ENCODE measurements around the gene RALGPS1. TPM values are rescaled to one million over a fixed set of nuclear protein-coding genes. Genes with fewer than 3 reads are reported as not detected.
A peak's percentile ranks its signal among the peaks of the same experiment; 100 is the strongest.

The RALGPS1 gene, protein sequence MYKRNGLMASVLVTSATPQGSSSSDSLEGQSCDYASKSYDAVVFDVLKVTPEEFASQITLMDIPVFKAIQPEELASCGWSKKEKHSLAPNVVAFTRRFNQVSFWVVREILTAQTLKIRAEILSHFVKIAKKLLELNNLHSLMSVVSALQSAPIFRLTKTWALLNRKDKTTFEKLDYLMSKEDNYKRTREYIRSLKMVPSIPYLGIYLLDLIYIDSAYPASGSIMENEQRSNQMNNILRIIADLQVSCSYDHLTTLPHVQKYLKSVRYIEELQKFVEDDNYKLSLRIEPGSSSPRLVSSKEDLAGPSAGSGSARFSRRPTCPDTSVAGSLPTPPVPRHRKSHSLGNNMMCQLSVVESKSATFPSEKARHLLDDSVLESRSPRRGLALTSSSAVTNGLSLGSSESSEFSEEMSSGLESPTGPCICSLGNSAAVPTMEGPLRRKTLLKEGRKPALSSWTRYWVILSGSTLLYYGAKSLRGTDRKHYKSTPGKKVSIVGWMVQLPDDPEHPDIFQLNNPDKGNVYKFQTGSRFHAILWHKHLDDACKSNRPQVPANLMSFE
- total RNA-seq (2014; rRNA removed; shearing (Covaris generic)), result 6.4 and 8.8 TPM in 2 replicates

DNA sequence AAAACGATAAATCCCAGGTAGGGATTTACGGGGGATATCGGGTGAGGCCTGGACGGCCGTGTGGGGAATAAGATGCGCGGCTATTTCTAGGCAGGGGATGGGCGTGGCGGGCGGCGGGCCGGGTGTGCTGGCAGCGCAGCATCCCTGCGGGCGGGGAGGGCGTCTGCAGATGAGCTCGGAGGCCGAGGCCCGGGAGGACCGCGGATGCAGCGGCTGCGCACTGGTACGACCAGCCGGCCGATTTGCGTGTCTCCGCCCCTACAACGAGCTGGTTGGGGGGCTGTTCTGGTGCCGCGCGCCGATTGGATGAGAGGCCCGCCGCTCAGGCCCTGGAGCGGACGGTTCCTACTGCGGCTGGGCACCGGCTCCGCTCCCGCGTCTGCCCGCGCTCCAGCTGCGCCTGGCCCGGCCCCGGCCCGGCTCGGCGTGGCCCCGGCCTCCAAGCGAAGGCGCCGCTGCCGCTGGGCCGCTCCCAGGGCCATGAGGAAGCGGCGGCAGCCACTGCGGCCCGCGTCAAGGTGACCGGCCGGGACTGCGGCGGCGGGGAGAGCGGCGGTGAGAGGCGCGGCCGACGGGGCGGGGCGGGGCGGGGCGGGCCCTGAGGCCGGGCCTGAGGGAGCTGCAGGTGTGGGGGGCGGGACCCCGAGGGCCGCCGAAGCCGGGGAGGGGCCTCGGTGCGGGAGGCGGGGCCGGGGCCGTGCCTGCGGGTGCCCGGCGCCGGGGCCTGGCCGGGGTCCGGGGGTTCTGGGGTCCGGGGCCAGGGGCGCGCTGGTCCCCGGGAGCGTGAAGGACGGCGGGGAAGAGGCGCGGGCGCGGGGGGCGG lies at the start of gene RALGPS1:
TSS of gene RALGPS1 (plus strand) at position 325 of the 823 bp plus-strand sequence. CDS start 47,508 bp downstream, outside the sequence.
- H3K4me3 ChIP-seq (ENCODE audit: insufficient read depth, low read depth, low read length), result peak within 1 kb of the TSS; percentile 72
- H3K36me3 ChIP-seq (replicated peaks; ENCODE audit: control insufficient read depth, insufficient read depth, low read length), result no peaks in the 10 kb centered on the region
- DNase-seq, result peak; percentile 98
- peaks cover 17% of the 10 kb centered on the region for H3K27me3 ChIP-seq (ENCODE audit: control insufficient read depth, insufficient read depth, low read length)

DNA sequence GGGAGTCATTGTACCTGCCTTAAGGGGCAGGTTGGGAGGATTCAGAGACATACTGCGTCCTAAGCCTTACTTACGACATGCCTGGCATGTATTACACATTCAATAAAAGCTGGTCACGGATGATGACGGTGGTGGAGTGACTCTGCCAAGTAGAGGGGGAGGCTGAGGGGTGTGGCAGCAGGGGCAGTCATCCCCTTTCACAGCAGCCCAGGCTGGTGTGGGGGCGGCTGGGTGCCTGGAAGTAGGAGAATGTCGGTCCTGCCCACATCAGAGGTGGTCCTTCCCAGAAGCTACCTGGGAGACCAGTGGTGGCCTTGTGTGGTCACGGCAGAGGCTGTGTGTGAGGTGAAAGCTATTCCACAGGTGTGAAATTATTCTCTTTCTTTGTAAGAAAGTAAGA lies 45.2 kb upstream of the RALGPS1 start:
- Histone ChIP-seq H3K27me3 (ENCODE audit: control insufficient read depth, insufficient read depth, low read length) (no peaks in the 10 kb centered on the region), H3K4me3 (ENCODE audit: insufficient read depth, low read depth, low read length) (no peak overlapping the region), H3K36me3 (replicated peaks; ENCODE audit: control insufficient read depth, insufficient read depth, low read length) (peaks cover 1% of the 10 kb centered on the region)
- DNase-seq, result no peak

DNA sequence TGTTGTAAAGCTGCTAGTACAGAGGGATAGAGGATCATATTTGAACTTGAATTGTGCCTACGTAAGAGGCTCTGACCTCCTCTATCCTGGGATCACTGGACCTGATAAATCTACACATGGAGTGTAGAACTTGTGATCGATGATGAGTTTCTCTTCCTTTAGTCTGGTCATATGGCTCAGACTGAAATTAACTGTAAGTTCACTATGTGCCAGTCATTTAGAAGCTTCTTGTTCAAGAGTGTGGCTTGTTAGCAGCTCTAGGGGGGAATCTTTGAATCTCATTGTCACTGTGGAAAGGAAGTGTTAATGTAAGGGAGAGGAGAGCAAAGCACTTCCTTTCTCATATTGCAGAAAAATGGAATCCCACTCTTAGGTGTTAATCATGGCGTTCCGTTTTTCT lies 42.1 kb upstream of the RALGPS1 start:
- DNase-seq, result no peak
- no peak overlapping the region for H3K4me3 ChIP-seq (ENCODE audit: insufficient read depth, low read depth, low read length)
- H3K27me3 ChIP-seq (ENCODE audit: control insufficient read depth, insufficient read depth, low read length), result no peaks in the 10 kb centered on the region
- H3K36me3 ChIP-seq (replicated peaks; ENCODE audit: control insufficient read depth, insufficient read depth, low read length), result peaks cover 1% of the 10 kb centered on the region; the same call in 1 of the 2 replicates

DNA sequence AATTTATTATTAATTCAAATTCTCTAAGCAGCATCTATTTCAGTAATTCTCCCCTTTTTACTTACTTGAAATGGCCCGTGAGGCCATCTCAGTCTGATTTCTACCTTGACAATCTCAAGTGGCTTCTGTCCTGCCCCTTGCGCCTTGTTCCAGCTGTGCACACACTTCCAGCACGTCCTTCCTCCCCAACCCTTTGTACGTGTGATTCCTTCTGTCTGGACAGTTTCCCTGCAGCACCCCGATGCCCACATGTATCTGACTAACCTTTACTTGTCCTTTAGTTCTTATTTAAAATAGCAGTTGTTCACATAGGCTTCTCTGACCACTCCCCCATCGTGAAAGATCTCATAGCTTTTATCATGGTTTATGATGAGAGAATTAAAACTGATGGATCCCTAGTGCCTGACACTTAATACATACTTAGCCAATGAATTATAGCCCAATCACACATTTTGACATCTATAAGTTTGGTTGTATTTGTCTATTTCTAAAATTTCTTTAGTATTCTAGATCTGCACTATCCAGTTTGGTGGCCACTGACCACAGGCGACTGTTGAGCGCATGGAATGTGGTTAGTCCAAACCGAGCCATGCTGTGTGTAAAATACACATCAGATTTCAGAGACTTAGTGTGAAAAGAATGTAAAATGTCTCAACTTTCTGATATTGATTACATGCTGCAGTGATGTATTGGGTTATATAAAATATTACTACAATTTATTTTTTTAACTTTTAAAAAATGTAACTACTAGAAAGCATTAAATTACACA lies 39.9 kb upstream of the RALGPS1 start:
- Histone ChIP-seq H3K4me3 (ENCODE audit: insufficient read depth, low read depth, low read length) (no peak overlapping the region), H3K27me3 (ENCODE audit: control insufficient read depth, insufficient read depth, low read length) (no peaks in the 10 kb centered on the region), H3K36me3 (replicated peaks; ENCODE audit: control insufficient read depth, insufficient read depth, low read length) (no peaks in the 10 kb centered on the region; the same call in none of the 2 replicates)
- DNase-seq, result no peak

DNA sequence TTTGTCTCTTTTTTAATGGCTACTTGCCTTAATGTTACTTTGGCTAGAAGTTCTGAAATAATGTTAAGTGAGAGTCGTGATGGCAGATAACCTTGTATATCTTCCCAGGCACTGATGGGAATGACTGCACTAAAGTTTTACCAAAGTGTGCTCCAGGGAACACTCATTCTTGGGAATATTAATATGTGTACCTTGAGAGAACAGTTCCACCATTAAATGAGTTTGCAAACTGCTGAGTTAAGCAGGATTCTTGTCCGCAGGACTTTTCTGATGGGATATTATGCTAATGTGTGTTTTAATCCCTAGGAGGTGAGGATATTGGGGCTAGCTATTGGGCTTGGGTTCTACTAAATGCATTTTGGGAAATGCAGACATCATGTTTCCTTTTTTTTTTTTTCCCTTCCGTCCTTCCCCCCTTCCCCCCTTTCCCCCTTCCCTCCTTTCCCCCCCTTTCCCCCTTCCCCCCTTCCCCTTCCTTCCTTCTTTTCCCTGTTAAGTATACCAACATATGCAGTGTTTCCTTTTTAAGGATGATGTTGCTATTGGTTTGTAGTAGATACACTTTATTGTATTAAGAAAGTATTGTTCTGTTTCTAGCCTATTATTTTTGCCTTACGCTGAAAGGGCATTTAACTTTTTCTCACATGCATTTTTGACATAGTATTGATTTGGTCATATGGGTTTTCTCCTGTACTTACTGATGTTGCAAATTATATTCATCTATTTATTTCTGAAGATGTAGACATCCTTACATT lies 38.6 kb upstream of the RALGPS1 start:
- H3K36me3 ChIP-seq (replicated peaks; ENCODE audit: control insufficient read depth, insufficient read depth, low read length), result peaks cover 8% of the 10 kb centered on the region
- no peak for DNase-seq
- H3K27me3 ChIP-seq (ENCODE audit: control insufficient read depth, insufficient read depth, low read length), result no peaks in the 10 kb centered on the region
- H3K4me3 ChIP-seq (ENCODE audit: insufficient read depth, low read depth, low read length), result no peak overlapping the region

DNA sequence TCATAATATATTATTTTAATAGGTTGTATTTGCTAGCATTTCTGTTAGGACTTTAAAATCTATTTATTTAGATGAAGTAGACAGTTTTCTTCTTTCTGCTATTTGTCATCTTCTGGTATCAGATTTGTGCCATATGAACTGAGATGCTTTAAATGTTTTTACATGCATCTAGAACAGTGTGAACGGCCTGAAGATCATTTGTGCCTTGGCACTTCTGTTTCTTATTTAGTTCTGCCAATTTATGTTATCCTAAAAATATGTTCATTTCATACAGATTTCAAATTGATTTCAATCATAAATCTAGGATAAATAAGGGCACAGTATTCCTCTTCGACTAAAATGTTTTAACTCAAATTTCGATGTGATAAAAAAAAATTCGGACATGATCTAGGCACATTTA lies 38.1 kb upstream of the RALGPS1 start:
- H3K27me3 ChIP-seq (ENCODE audit: control insufficient read depth, insufficient read depth, low read length), result no peaks in the 10 kb centered on the region
- H3K36me3 ChIP-seq (replicated peaks; ENCODE audit: control insufficient read depth, insufficient read depth, low read length), result peaks cover 8% of the 10 kb centered on the region
- DNase-seq, result no peak
- no peak overlapping the region for H3K4me3 ChIP-seq (ENCODE audit: insufficient read depth, low read depth, low read length)

DNA sequence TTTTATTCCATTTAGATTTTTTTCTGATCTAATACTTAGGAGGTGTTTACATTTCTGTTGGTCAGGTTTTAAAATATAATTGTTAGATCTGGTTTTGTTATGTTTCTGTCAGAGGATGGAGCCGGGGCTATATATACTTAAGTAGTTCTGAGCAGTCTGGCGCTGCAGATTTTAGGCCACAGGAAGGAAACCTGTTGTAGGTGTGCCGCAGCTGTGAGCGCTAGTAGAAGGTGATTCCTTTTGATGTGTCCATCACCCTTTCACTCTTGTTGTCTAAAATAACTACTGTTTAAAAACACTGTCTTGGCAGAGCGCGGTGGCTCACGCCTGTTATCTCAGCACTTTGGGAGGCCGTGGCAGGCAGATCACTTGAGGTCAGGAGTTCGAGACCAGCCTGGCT lies 37.2 kb upstream of the RALGPS1 start:
- no peaks in the 10 kb centered on the region for H3K27me3 ChIP-seq (ENCODE audit: control insufficient read depth, insufficient read depth, low read length)
- H3K4me3 ChIP-seq (ENCODE audit: insufficient read depth, low read depth, low read length), result no peak overlapping the region
- DNase-seq, result no peak
- H3K36me3 ChIP-seq (replicated peaks; ENCODE audit: control insufficient read depth, insufficient read depth, low read length), result peaks cover 8% of the 10 kb centered on the region

DNA sequence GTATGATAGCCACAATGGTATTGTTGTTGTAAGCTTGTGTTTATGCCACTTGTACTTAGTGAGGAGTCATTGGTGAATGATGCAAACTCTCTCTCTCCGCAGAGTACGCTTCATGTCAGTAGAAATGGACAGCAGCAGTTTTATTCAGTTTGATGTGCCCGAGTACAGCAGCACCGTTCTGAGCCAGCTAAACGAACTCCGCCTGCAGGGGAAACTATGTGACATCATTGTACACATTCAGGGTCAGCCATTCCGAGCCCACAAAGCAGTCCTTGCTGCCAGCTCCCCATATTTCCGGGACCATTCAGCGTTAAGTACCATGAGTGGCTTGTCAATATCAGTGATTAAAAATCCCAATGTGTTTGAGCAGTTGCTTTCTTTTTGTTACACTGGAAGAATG lies 35.3 kb upstream of the RALGPS1 start:
- H3K36me3 ChIP-seq (replicated peaks; ENCODE audit: control insufficient read depth, insufficient read depth, low read length), result peaks cover 8% of the 10 kb centered on the region
- H3K4me3 ChIP-seq (ENCODE audit: insufficient read depth, low read depth, low read length), result no peak overlapping the region
- no peaks in the 10 kb centered on the region for H3K27me3 ChIP-seq (ENCODE audit: control insufficient read depth, insufficient read depth, low read length)
- DNase-seq, result no peak

DNA sequence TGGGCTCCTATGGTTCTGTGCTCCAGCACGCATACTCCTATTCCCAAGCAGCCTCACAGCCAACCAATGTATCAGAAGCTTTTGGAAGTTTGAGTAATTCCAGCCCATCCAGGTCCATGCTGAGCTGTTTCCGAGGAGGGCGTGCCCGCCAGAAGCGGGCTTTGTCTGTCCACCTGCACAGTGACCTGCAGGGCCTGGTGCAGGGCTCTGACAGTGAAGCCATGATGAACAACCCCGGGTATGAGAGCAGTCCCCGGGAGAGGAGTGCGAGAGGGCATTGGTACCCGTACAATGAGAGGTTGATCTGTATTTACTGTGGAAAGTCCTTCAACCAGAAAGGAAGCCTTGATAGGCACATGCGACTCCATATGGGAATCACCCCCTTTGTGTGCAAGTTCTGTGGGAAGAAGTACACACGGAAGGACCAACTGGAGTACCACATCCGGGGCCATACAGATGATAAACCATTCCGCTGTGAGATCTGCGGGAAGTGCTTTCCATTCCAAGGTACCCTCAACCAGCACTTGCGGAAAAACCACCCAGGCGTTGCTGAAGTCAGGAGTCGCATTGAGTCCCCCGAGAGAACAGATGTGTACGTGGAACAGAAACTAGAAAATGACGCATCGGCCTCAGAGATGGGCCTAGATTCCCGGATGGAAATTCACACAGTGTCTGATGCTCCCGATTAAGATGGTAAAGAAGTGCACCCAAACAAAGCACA lies 34.2 kb upstream of the RALGPS1 start:
- peaks cover 8% of the 10 kb centered on the region for H3K36me3 ChIP-seq (replicated peaks; ENCODE audit: control insufficient read depth, insufficient read depth, low read length)
- no peak for DNase-seq
- no peaks in the 10 kb centered on the region for H3K27me3 ChIP-seq (ENCODE audit: control insufficient read depth, insufficient read depth, low read length)
- H3K4me3 ChIP-seq (ENCODE audit: insufficient read depth, low read depth, low read length), result no peak overlapping the region

DNA sequence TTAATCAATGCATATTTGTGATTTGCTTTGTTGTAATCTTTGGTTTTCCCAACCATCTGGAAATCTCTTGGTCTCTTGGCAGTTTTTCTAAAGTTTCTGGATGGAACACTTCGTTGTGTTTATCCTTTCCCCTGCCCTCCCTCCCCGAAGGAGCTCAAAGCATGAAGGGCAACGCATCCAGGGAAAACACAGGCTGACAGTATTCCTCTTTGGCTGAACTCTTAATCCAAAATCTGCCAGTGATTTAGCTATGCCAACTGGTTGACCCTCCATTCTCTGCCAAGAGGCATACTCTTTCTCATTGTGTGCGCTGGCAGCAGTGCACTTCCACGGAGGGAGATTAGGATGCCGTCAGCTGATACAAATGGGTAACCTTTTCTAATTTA lies 33.6 kb upstream of the RALGPS1 start:
- no peak for DNase-seq

DNA sequence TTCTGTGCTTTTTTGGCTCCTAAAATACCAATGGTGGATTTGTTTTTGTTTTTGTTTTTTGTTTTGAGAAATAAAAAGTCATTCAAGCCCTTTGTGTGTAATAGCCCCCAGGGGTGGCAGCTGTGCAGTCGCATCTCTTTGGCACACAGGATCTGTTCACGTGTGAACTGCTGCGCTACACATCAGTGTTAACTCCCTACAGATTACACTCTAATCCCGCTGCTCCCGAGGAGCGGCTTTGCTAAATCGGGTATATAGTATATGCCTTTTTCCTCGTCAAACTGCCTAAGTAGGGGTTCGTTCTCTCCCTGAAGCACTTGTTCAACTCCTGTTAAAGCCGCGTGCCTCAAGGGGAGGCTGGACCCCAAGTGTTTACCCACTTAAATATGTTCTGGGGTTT lies 31.8 kb upstream of the RALGPS1 start:
- H3K36me3 ChIP-seq (replicated peaks; ENCODE audit: control insufficient read depth, insufficient read depth, low read length), result peaks cover 8% of the 10 kb centered on the region
- no peak overlapping the region for H3K4me3 ChIP-seq (ENCODE audit: insufficient read depth, low read depth, low read length)
- H3K27me3 ChIP-seq (ENCODE audit: control insufficient read depth, insufficient read depth, low read length), result no peaks in the 10 kb centered on the region
- DNase-seq, result no peak

More for the DNA sequence above, 33.6 kb upstream of the RALGPS1 start:
- Histone ChIP-seq H3K36me3 (replicated peaks; ENCODE audit: control insufficient read depth, insufficient read depth, low read length) (peaks cover 8% of the 10 kb centered on the region), H3K27me3 (ENCODE audit: control insufficient read depth, insufficient read depth, low read length) (no peaks in the 10 kb centered on the region), H3K4me3 (ENCODE audit: insufficient read depth, low read depth, low read length) (no peak overlapping the region)

DNA sequence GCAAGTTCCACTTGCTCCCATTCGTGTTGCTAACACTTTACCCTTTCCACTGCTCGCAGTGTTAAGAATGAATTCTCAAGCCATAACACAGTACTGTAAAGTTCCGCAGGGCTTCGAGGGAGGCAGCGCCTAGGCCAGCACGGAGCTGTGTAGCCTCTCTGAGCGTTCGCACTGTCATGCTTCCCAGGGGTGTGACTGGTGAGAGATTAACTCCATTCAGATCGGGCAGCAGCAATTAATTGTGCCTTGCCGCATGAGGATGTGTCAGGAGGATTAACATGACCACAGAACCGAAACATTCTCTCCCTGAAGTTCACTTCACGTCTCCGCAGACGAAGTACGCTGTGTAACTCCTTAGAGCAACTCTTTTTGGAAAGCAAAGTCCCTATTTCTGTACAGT lies 30.9 kb upstream of the RALGPS1 start:
- Histone ChIP-seq H3K4me3 (ENCODE audit: insufficient read depth, low read depth, low read length) (no peak overlapping the region), H3K36me3 (replicated peaks; ENCODE audit: control insufficient read depth, insufficient read depth, low read length) (peaks cover 8% of the 10 kb centered on the region), H3K27me3 (ENCODE audit: control insufficient read depth, insufficient read depth, low read length) (no peaks in the 10 kb centered on the region)
- no peak for DNase-seq

DNA sequence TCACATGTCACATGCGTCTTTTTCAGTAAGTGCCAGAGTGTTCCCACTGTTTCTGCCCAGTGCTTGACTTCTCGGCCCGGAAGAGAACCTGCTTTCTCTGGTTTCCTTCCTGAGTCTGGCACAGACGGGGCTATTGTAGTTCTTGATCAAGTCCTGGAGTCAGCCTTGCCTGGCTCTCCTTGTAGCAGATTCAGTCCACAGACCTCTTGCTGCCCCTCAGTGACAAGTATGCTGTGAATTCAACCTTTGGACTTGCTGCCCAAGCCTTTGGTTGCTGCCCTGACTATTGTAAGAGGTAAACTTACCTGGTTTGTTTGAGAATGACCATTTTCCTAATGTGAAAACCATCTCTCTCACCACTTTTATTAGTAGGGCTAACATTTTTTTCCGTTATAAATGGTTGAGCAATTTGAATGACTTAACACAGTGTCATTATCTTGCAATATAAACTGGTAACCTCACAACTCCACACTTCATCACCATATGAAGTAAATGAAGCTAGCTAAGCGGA lies 29.4 kb upstream of the RALGPS1 start:
- Histone ChIP-seq H3K4me3 (ENCODE audit: insufficient read depth, low read depth, low read length) (no peak overlapping the region), H3K27me3 (ENCODE audit: control insufficient read depth, insufficient read depth, low read length) (no peaks in the 10 kb centered on the region), H3K36me3 (replicated peaks; ENCODE audit: control insufficient read depth, insufficient read depth, low read length) (peaks cover 5% of the 10 kb centered on the region)
- no peak for DNase-seq

All from H7 (cell line).